ENCODE measurements around the gene DMKN. TPM values are rescaled to one million over a fixed set of nuclear protein-coding genes. Genes with fewer than 3 reads are reported as not detected.

Gene DMKN
- total RNA-seq, 2 donors from 2014 or later, result 430 to 451 TPM

GRCh38 chr19:35529241-35530218, 16.1 kb upstream of the DMKN start:
- Mint-ChIP-seq H3K36me3 (ENCODE audit: low read depth) (no peaks in the 10 kb centered on the region), H3K9me3 (no peaks in the 10 kb centered on the region), H3K4me1 (peaks cover 19% of the 10 kb centered on the region), H3K4me3 (no peak overlapping the region), H3K27ac (no peak overlapping the region), H3K27me3 (ENCODE audit: insufficient read depth) (peaks cover 43% of the 10 kb centered on the region)
- Histone ChIP-seq H3K36me3 (ENCODE audit: control insufficient read depth, insufficient read depth, low read length) (no peaks in the 10 kb centered on the region), H3K4me3 (ENCODE audit: low read length) (no peak overlapping the region), H3K27me3 (ENCODE audit: control insufficient read depth, insufficient read depth, low read length, poor library complexity, severe bottlenecking) (no peaks in the 10 kb centered on the region), H3K27ac (ENCODE audit: low read depth, low read length) (no peak overlapping the region), H3K9ac (ENCODE audit: extremely low read depth, low read length, poor library complexity, severe bottlenecking) (no peak overlapping the region), H3K9me3 (ENCODE audit: control insufficient read depth, low read length) (no peaks in the 10 kb centered on the region), H3K4me1 (ENCODE audit: control insufficient read depth, insufficient read depth, low read length) (no peaks in the 10 kb centered on the region)
- DNase-seq, result no peak
- 89% methylated on average over 8 to 19 of the region's 19 CpGs for WGBS, 2 experiments (ENCODE audit: insufficient coverage in 1 of 2, insufficient read length in 1 of 2)
- TF ChIP-seq CTCF (conservative IDR thresholded peaks at IDR 0.05), result no peak

GRCh38 chr19:35528218-35529038, 15.0 kb upstream of the DMKN start, which contains the start of gene SBSN:
Gene SBSN (minus strand): TSS chr19:35528311. CDS start chr19:35528281, 30 bp downstream.
- Mint-ChIP-seq H3K27ac (no peak within 1 kb of the TSS), H3K4me3 (no peak within 1 kb of the TSS), H3K27me3 (ENCODE audit: insufficient read depth) (peaks cover 42% of the 10 kb centered on the region), H3K36me3 (ENCODE audit: low read depth) (no peaks in the 10 kb centered on the region), H3K4me1 (peaks cover 19% of the 10 kb centered on the region), H3K9me3 (no peaks in the 10 kb centered on the region)
- WGBS, 2 experiments (ENCODE audit: insufficient coverage in 1 of 2, insufficient read length in 1 of 2), result 87 to 88% methylated on average over 3 to 10 of the region's 11 CpGs
- Histone ChIP-seq H3K9me3 (ENCODE audit: control insufficient read depth, low read length) (no peaks in the 10 kb centered on the region), H3K4me3 (ENCODE audit: low read length) (no peak within 1 kb of the TSS), H3K9ac (ENCODE audit: extremely low read depth, low read length, poor library complexity, severe bottlenecking) (no peak within 1 kb of the TSS), H3K36me3 (ENCODE audit: control insufficient read depth, insufficient read depth, low read length) (no peaks in the 10 kb centered on the region), H3K27ac (ENCODE audit: low read depth, low read length) (no peak within 1 kb of the TSS), H3K4me1 (ENCODE audit: control insufficient read depth, insufficient read depth, low read length) (no peaks in the 10 kb centered on the region), H3K27me3 (ENCODE audit: control insufficient read depth, insufficient read depth, low read length, poor library complexity, severe bottlenecking) (no peaks in the 10 kb centered on the region)
- DNase-seq, result no peak
- TF ChIP-seq CTCF (conservative IDR thresholded peaks at IDR 0.05), result no peak

GRCh38 chr19:35525873-35526272, 12.4 kb upstream of the DMKN start:
- no peak overlapping the region for H3K4me3 Mint-ChIP-seq
- no peaks in the 10 kb centered on the region for H3K9me3 ChIP-seq (ENCODE audit: control insufficient read depth, low read length)
- H3K27ac Mint-ChIP-seq, result no peak overlapping the region
- no peak for TF ChIP-seq CTCF (conservative IDR thresholded peaks at IDR 0.05)
- no peak for DNase-seq
- H3K4me1 Mint-ChIP-seq, result peaks cover 14% of the 10 kb centered on the region
- H3K36me3 ChIP-seq (ENCODE audit: control insufficient read depth, insufficient read depth, low read length), result no peaks in the 10 kb centered on the region
- H3K27me3 Mint-ChIP-seq (ENCODE audit: insufficient read depth), result peaks cover 40% of the 10 kb centered on the region
- H3K27me3 ChIP-seq (ENCODE audit: control insufficient read depth, insufficient read depth, low read length, poor library complexity, severe bottlenecking), result no peaks in the 10 kb centered on the region
- H3K9ac ChIP-seq (ENCODE audit: extremely low read depth, low read length, poor library complexity, severe bottlenecking), result no peak overlapping the region
- no peaks in the 10 kb centered on the region for H3K36me3 Mint-ChIP-seq (ENCODE audit: low read depth)
- no peaks in the 10 kb centered on the region for H3K4me1 ChIP-seq (ENCODE audit: control insufficient read depth, insufficient read depth, low read length)
- H3K27ac ChIP-seq (ENCODE audit: low read depth, low read length), result no peak overlapping the region
- no peak overlapping the region for H3K4me3 ChIP-seq (ENCODE audit: low read length)
- no peaks in the 10 kb centered on the region for H3K9me3 Mint-ChIP-seq
- 89 to 100% methylated on average over 3 to 4 of the region's 4 CpGs for WGBS, 2 experiments (ENCODE audit: insufficient coverage in 1 of 2, insufficient read length in 1 of 2)

All from endodermal cell (in vitro differentiated cells).